Inferior parietal cortex (tissue), 1 donor: ENCODE results near the gene THY1.
"Not testable (repeated sequence)": the region's sequence is repeated elsewhere in the genome, so short reads cannot be mapped to it uniquely, and the experiment has no call there.

Source experiments
- DNase-seq: peaks from one replicate; pipeline ENCODE4 v3.0.0-alpha.2; 2016; ENCODE audit errors: extremely low spot score

THY1 gene

DNA sequence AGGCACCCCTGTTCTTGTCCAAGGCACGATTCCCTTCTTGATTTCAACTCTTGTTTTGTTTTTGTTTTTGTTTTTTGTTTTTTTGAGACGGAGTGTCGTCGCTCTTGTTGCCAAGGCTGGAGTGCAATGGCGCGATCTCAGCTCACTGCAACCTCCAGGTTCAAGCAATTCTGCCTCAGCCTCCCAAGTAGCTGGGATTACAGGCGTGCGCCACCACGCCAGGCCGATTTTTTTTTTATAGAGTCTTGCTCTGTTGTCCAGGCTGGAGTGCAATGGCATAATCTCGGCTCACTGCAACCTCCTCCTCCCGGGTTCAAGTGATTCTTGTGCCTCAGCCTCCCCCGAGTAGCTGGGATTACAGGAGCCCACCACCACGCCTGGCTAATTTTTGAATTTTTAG lies 40.5 kb downstream of the THY1 start:
- not testable (repeated sequence) for DNase-seq

GRCh38 chr11:119382101-119382500 lies 40.9 kb downstream of the THY1 start:
- no peak for DNase-seq

DNA sequence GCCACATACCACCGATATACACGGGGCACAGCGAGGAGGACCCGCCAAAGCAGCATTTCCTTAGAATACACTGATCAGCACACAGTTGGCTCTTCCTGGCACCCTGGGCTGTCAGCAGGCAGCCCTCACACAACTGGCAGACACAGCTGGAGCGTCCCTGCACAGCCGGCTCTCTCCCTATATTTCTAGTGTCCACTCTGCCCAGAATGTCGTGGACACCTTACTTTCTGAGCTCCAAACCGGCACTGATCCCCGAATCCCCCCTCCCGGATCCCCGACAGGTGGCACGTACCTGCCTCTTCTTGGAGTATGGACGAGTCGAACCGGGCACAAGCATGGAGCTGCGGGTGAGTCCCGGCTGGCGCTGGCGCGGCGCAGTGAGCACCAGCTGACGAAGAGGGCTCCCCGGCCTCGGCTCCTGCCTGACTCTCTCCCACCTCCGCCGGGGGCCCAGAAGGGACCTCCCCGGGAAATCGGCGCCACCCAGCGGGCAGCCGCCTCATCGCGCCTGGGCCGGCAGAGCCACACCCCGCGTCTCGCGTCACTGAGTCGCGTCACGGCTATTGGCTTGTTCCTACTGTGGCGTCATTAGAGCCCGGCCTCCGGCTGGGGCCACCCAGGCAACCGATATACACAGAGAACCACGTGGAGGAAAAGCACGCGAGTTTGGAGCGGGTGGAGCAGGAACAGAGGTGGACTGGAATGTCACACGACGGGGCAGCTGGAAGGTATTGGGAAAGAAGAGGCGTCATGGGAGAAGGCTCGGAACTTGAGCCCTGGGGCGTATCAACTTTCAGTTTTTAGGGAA lies 41.6 kb downstream of the THY1 start, which contains the start of gene USP2:
USP2 (minus strand) TSS at position 510 of the 808 bp plus-strand sequence. CDS start 8,210 bp downstream, outside the sequence.
- DNase-seq = peak; percentile 98

GRCh38 chr11:119380827-119381180 lies 42.2 kb downstream of the THY1 start:
- DNase-seq = no peak

DNA sequence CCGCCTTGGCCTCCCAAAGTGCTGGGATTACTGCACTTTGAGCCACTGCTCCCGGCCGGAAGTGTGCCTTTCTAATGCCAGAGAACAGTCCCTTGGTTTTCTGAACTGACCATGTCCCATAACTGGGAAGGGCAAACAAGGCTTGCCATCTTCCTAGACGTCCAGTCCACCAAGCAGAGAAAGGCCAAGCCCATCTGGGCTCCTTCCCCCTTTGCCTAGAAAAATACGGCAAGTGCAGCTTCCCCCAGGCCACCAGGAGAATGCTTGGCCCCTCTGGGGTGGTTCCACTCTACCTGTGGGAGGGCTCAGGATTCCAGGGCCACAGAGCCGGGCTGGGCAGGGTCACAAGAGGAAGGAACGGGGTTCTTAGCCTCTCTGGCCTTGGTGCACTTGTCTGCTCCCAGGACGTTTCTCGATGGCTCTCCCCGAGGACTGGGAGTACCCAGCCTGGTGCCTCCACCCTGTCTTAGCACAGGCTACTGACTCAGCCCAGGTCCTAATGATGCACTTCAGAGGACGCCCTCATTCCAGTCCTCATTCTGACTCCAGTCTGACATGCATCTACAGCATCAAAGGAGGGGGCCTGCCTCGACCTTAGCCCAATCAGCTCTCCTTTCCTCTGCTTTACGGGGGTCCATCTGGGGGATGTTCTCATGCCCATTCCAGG lies 42.7 kb downstream of the THY1 start:
- no peak for DNase-seq

DNA sequence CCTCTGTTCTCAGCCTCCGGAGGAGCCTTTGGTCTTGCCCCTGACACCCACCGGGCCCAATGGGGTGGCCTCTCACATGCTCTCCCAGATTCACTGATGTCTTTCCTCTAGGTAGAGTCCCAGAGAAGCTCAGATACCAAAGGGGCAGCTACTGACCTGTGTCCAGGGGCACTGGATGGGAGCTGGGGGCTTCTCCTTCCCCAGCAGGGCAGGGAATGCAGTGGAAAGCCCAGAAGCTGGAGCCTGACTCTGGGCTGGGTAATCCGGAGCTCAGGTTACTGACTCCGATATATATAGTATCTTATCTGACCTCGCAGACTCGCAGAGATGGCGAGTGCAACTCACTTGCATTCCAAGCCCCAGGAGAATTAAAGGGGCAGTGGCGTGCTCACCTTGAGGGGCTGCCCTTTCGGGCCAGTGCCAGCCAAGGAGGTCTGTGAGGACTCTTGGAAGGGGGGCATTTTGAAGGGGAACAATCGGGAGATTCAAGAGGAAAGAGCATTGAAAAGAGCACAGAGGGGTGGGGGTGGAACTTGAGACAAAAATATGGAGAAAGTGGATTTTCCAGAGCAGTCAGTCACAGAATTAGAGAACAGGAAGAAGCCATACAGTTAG lies 44.0 kb downstream of the THY1 start:
- DNase-seq = no peak

GRCh38 chr11:119377961-119378667 lies 44.9 kb downstream of the THY1 start:
- no peak for DNase-seq

DNA sequence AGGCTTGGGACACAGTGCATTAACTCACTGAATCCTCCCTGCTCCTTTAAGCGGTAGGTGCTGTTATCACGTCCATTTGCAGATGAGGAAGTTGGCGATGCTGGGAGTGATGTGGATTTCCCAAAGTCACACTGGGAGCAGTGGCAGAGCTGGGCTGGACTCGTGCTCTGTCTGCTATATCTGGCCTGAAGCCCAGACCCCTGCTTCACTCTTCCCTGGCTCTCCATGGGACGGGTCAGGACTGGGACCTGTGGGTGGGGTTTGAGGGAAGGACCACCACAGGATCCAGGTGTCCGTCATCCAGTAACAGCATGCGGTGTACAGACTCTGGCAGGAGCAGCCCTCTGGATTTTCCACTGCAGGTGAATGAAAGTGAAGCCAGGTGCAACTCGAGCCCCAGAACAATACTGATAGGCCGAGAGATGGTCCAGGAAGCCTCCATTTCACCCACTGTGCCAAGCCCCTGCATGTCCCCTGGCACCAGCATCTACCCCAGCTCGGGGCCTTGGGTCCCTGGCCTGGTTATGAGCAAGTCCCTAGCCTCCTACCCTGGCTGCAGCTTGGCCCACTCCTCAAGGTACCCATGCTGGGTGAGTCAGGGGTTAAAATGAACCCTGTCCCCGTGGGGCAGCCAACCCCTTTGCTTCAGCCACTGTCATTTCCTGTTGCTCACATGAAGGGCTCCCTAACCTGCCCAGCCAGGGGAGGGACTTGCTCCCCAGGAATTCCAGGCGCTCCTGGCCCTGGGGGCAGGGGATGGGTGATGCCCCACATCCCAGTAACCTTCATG lies 45.7 kb downstream of the THY1 start:
- DNase-seq = no peak

DNA sequence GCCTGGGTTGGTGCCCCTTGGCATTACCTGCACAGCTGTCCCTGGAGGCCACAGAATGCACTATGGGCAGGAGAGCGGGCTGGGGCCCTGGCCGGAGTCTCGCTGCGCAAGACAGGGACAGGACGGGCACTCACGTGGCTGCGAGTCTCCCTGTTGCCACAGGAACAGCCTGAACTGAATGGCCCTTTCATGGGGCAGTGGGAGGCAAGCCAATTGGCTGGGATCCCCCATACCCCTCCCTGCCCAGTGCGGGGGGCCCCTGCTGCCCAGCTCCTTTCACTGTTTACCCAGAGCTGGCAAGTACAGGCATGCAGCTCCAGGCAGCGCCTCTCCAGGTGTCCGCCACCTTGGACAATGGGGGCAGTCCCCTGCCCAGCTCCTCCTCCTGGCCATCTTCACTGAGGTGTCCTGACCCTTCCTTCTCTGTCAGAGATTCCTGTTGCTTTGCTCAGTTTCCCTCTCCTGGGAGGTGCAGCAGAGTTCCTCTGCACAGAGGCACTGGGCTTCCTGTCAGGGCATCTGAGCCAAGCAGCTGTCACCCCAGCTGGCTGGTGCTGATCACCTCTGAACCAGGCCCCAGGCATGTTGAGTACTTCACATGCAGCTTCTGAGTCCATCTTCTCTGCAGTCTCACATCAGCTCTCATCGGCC lies 46.6 kb downstream of the THY1 start:
- peak; percentile 90 for DNase-seq

DNA sequence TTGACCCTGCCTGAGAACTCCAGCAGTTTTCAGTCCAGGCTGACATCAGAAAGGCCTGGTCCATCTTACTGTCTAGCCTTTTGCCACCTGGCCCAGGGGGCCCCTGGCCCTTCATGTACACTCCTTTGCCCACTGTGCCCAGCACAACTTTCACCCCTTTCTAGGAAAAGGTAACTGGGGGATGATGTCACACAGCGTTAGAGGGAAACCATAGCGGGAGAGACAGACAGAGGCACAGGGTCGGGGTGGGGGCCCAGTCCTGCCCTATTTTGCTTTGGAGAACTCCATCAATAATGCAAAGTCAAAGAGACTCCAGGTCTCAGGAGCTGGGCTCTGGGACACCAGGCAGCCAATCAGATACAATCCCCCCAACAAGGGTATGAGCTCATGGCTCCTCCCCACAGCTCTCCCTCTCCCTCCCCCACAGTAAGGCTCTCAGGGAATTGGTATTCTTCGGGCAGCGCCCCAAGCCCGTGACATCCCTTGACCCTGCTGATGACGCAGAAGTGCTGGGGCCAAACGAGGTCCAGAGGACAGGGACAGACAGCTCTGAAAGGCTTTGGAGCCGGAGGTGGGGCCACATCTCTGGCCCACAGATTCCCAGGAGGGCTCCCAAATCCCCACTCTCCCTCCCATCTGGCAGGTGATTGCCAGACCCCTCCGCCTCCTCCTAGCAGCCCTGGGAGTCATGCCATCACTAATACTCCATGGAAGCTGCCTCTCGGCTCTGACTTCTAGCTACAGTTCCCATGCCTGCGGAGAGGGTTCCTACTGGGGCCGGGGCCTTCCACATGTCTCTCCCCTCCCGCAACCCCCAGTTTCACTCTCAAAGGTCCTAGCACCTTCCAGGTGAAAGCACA lies 47.4 kb downstream of the THY1 start:
- peak; percentile 72 for DNase-seq

- no peak for DNase-seq
Observed at GRCh38 chr11:119374632-119375336, 48.2 kb downstream of the THY1 start.

DNA sequence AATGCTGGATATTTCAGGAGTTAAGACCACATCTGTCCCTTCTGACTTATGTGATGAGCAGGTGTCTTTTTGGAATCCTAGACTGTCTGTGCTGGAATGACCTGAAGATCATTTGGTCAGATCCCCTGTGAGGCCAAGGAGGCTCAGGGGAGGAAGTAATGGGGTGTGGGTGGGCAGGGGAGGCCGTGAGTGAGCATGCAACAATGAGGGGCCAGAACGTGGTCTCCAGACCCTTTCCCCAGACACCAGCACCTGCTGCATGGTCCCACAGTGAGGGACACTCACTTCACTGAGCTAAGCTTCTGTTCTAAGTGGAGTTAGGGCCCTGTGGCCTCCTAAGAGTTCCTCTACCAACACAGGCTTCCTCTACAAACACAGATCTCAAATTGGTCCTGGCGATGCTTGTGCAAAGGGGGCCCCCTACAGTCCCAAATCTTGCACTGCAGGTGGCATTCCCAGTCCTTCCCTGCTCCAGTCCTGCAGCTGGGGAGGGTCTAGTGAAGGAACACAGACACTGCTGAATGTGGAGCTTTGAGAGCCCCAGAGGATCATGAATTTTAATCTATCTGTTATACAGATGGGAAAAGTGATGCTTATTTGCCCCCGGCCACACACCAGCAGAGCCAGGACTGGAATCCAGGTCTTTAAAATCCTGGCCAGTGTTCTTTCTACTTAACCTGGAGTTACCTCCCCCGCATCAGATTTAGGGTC lies 48.9 kb downstream of the THY1 start:
- peak; percentile 92 for DNase-seq

GRCh38 chr11:119373059-119373920 lies 49.7 kb downstream of the THY1 start:
- no peak for DNase-seq

DNA sequence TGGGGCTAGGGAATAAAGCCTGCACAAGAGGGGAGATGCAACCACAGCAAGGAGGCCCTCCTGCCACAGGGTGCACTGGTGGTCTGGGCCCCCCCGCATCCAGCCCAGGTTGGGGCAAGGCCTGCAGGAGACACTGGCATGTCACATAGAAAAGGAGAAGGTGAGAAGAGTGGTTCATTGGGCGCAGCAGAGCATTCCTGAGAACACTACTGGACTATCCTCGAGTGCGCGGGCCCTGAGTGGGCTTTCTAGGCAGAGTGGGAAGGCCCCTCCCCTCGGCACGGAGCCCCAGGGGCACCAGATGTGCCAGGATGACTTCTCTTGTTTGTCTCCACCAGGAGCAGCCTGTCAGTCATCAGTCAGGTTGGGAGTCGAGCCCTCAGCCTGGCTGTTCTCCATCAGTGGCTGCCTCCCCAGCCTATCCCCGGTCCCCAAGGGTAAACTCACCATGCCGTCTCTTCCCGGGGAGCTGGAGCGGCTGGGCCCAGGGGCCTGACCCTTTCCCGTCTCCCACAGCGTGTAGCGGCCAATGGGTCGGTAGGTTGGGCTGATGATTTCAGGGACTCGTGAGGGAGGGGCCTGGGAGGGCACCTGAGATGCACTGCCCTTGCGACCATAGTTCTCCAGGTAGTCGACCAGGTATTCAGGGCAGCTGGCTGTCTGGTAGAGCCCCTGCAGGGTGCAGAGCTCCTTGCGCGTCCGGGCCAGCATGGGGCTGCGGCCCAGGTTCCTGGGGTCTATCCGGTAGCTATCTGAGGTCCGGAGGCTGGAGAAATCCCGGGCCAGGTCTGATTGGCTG lies 50.5 kb downstream of the THY1 start:
- DNase-seq = no peak

GRCh38 chr11:119371778-119372182 lies 51.2 kb downstream of the THY1 start:
- peak; percentile 57 for DNase-seq

- DNase-seq = no peak
Observed at GRCh38 chr11:119371067-119371601, 51.8 kb downstream of the THY1 start.
